ENCODE measurements around the gene AMIGO1.

Gene AMIGO1

GRCh38 chr1:109488201-109488600 is 21.3 kb downstream of the AMIGO1 start:
- H4K20me1 ChIP-seq (ENCODE audit: insufficient read depth, low read length), result no peaks in the 10 kb centered on the region
- H3K4me1 ChIP-seq (ENCODE audit: insufficient read depth, low read length), result peaks cover 27% of the 10 kb centered on the region
- peaks cover 43% of the 10 kb centered on the region for H3K36me3 ChIP-seq (ENCODE audit: insufficient read depth, low read length)
- no peak for TF ChIP-seq EZH2 (IDR thresholded peaks at IDR 0.05; ENCODE audit: borderline replicate concordance, low read depth, low read length, severe bottlenecking)
- TF ChIP-seq, protein P1, sequence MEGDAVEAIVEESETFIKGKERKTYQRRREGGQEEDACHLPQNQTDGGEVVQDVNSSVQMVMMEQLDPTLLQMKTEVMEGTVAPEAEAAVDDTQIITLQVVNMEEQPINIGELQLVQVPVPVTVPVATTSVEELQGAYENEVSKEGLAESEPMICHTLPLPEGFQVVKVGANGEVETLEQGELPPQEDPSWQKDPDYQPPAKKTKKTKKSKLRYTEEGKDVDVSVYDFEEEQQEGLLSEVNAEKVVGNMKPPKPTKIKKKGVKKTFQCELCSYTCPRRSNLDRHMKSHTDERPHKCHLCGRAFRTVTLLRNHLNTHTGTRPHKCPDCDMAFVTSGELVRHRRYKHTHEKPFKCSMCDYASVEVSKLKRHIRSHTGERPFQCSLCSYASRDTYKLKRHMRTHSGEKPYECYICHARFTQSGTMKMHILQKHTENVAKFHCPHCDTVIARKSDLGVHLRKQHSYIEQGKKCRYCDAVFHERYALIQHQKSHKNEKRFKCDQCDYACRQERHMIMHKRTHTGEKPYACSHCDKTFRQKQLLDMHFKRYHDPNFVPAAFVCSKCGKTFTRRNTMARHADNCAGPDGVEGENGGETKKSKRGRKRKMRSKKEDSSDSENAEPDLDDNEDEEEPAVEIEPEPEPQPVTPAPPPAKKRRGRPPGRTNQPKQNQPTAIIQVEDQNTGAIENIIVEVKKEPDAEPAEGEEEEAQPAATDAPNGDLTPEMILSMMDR (IDR thresholded peaks at IDR 0.05; ENCODE audit: borderline replicate concordance, extremely low read depth, low read length, poor library complexity, severe bottlenecking), result no peak
- H3K4me3 ChIP-seq (ENCODE audit: low read depth in 1 of 2, low read length in 2 of 2), result no peak overlapping the region
- H3K27ac ChIP-seq (ENCODE audit: low read length), result no peak overlapping the region
- no peak overlapping the region for H3K9ac ChIP-seq (ENCODE audit: low read depth, low read length)
- no peaks in the 10 kb centered on the region for H3K9me3 ChIP-seq (ENCODE audit: insufficient read depth, low read length, severe bottlenecking)
- H3K79me2 ChIP-seq (ENCODE audit: insufficient read depth, low read length), result peaks cover 11% of the 10 kb centered on the region
- no peak overlapping the region for H3K4me2 ChIP-seq (ENCODE audit: insufficient read depth, low read length)
- no peaks in the 10 kb centered on the region for H3K27me3 ChIP-seq (ENCODE audit: insufficient read depth, low read length, poor library complexity)
- ATAC-seq (ENCODE audit: insufficient read depth, low read depth) (no peak), DNase-seq (no peak)
- H2AFZ ChIP-seq (ENCODE audit: low read depth, low read length), result no peak overlapping the region

GRCh38 chr1:109487261-109487660 is 22.3 kb downstream of the AMIGO1 start:
- H3K27ac ChIP-seq (ENCODE audit: low read length), result no peak overlapping the region
- no peaks in the 10 kb centered on the region for H4K20me1 ChIP-seq (ENCODE audit: insufficient read depth, low read length)
- no peaks in the 10 kb centered on the region for H3K9me3 ChIP-seq (ENCODE audit: insufficient read depth, low read length, severe bottlenecking)
- peaks cover 43% of the 10 kb centered on the region for H3K36me3 ChIP-seq (ENCODE audit: insufficient read depth, low read length)
- no peak overlapping the region for H3K9ac ChIP-seq (ENCODE audit: low read depth, low read length)
- no peak overlapping the region for H3K4me3 ChIP-seq (ENCODE audit: low read depth in 1 of 2, low read length in 2 of 2)
- no peaks in the 10 kb centered on the region for H3K27me3 ChIP-seq (ENCODE audit: insufficient read depth, low read length, poor library complexity)
- H2AFZ ChIP-seq (ENCODE audit: low read depth, low read length), result no peak overlapping the region
- peaks cover 11% of the 10 kb centered on the region for H3K79me2 ChIP-seq (ENCODE audit: insufficient read depth, low read length)
- no peak for ATAC-seq (ENCODE audit: insufficient read depth, low read depth)
- no peak for TF ChIP-seq EZH2 (IDR thresholded peaks at IDR 0.05; ENCODE audit: borderline replicate concordance, low read depth, low read length, severe bottlenecking)
- TF ChIP-seq, protein P1 (IDR thresholded peaks at IDR 0.05; ENCODE audit: borderline replicate concordance, extremely low read depth, low read length, poor library complexity, severe bottlenecking), result no peak
- H3K4me2 ChIP-seq (ENCODE audit: insufficient read depth, low read length), result no peak overlapping the region
- peaks cover 29% of the 10 kb centered on the region for H3K4me1 ChIP-seq (ENCODE audit: insufficient read depth, low read length)
- DNase-seq, result no peak

- Histone ChIP-seq H4K20me1 (ENCODE audit: insufficient read depth, low read length) (no peaks in the 10 kb centered on the region), H3K4me3 (ENCODE audit: low read depth in 1 of 2, low read length in 2 of 2) (peak overlapping the region; percentile 61 to 64), H3K27ac (ENCODE audit: low read length) (peak overlapping the region; percentile 85), H3K9me3 (ENCODE audit: insufficient read depth, low read length, severe bottlenecking) (no peaks in the 10 kb centered on the region), H3K9ac (ENCODE audit: low read depth, low read length) (peak overlapping the region; percentile 73), H3K27me3 (ENCODE audit: insufficient read depth, low read length, poor library complexity) (no peaks in the 10 kb centered on the region), H3K79me2 (ENCODE audit: insufficient read depth, low read length) (peaks cover 11% of the 10 kb centered on the region), H3K4me1 (ENCODE audit: insufficient read depth, low read length) (peaks cover 29% of the 10 kb centered on the region), H3K4me2 (ENCODE audit: insufficient read depth, low read length) (peak overlapping the region; percentile 97), H2AFZ (ENCODE audit: low read depth, low read length) (peak overlapping the region; percentile 75), H3K36me3 (ENCODE audit: insufficient read depth, low read length) (peaks cover 24% of the 10 kb centered on the region)
- DNase-seq (peak; percentile 19), ATAC-seq (ENCODE audit: insufficient read depth, low read depth) (no peak)
- TF ChIP-seq EZH2 (IDR thresholded peaks at IDR 0.05; ENCODE audit: borderline replicate concordance, low read depth, low read length, severe bottlenecking), result no peak
- TF ChIP-seq, protein P1 (IDR thresholded peaks at IDR 0.05; ENCODE audit: borderline replicate concordance, extremely low read depth, low read length, poor library complexity, severe bottlenecking), result no peak
Measured at GRCh38 chr1:109485001-109485400, 24.5 kb downstream of the AMIGO1 start.
